Hepatocyte (in vitro differentiated cells): ENCODE measurements around the gene ST8SIA6. TPM values are rescaled to one million over a fixed set of nuclear protein-coding genes. Genes with fewer than 3 reads are reported as not detected.

ENCODE experiments used
- DNase-seq: peaks from one replicate; pipeline ENCODE4 v3.0.0-alpha.2; 2016; ENCODE audit warnings: low spot score
- H2AFZ ChIP-seq: fragments of 200-600 bp; sonication (generic); 2 replicates; pipeline ENCODE4 v1.6.0; 2016; ENCODE audit warnings: antibody characterized with exemption, mild to moderate bottlenecking
- H3K27ac ChIP-seq: fragments of 200-600 bp; sonication (generic); 2 replicates; pipeline ENCODE4 v1.5.1; 2016; ENCODE audit warnings: mild to moderate bottlenecking
- H3K27me3 ChIP-seq: fragments of 200-600 bp; sonication (generic); 2 replicates; pipeline ENCODE4 v1.6.1; 2016
- H3K36me3 ChIP-seq: fragments of 200-600 bp; sonication (generic); replicated peaks from 2 replicates; pipeline ENCODE4 v1.5.1; 2016; ENCODE audit warnings: low read depth; ENCODE audit not compliant: insufficient read depth
- H3K4me1 ChIP-seq: fragments of 200-600 bp; sonication (generic); 2 replicates; pipeline ENCODE4 v1.5.1; 2016; ENCODE audit warnings: mild to moderate bottlenecking, moderate library complexity; ENCODE audit not compliant: insufficient read depth
- H3K4me2 ChIP-seq: fragments of 200-600 bp; sonication (generic); 2 replicates; pipeline ENCODE4 v1.6.0; 2016
- H3K4me3 ChIP-seq: fragments of 200-600 bp; sonication (generic); 2 replicates; pipeline ENCODE4 v1.5.1; 2016; ENCODE audit warnings: mild to moderate bottlenecking
- H3K79me2 ChIP-seq: fragments of 200-600 bp; sonication (generic); 2 replicates; pipeline ENCODE4 v1.6.0; 2017; ENCODE audit warnings: mild to moderate bottlenecking
- H3K9me2 ChIP-seq: fragments of 200-600 bp; sonication (generic); replicated peaks from 2 replicates; pipeline ENCODE4 v1.6.0; 2017; ENCODE audit warnings: mild to moderate bottlenecking; ENCODE audit not compliant: insufficient read depth
- H3K9me3 ChIP-seq: fragments of 200-600 bp; sonication (generic); 2 replicates; pipeline ENCODE4 v1.5.1; 2016; ENCODE audit warnings: low read depth, mild to moderate bottlenecking
- H4K20me1 ChIP-seq: fragments of 200-600 bp; sonication (generic); 2 replicates; pipeline ENCODE4 v1.6.0; 2016; ENCODE audit warnings: mild to moderate bottlenecking; ENCODE audit not compliant: insufficient read depth, poor library complexity, severe bottlenecking
- CTCF ChIP-seq: fragments of 200-600 bp; sonication (generic); IDR thresholded peaks from 2 replicates; pipeline ENCODE4 v1.5.1; 2016; ENCODE audit warnings: antibody characterized with exemption, mild to moderate bottlenecking; ENCODE audit not compliant: poor library complexity
- EZH2 ChIP-seq: fragments of 200-600 bp; sonication (generic); IDR thresholded peaks from 2 replicates; pipeline ENCODE4 v1.6.1; 2016; ENCODE audit warnings: antibody characterized with exemption, mild to moderate bottlenecking, borderline replicate concordance
- EZH2phosphoT487 ChIP-seq: fragments of 200-600 bp; sonication (generic); IDR thresholded peaks from one replicate; pipeline ENCODE4 v1.6.1; 2018; ENCODE audit warnings: antibody characterized with exemption, mild to moderate bottlenecking, low read depth, moderate library complexity; ENCODE audit not compliant: unreplicated experiment, severe bottlenecking
- whole genome bisulfite sequencing: methylation state at CpG from one replicate; pipeline ENCODE4 v1.1.6; 2016; ENCODE audit warnings: low lambda C conversion rate; ENCODE audit errors: missing lambda C conversion rate; 5-methylcytosine and 5-hydroxymethylcytosine counted together
- polyA plus RNA-seq: library from polyadenylated mRNA; unstranded; fragments of >200 nt; fragmentation: Nextera tagmentation; extraction: Ambion mirVana; gene quantifications from 2 replicates; pipeline ENCODE4 v1.2.1, GENCODE V29; 2016
- total RNA-seq: library from RNA; depleted of rRNA; stranded (reverse); fragments of >200 nt; gene quantifications from 2 replicates; pipeline ENCODE4 v1.2.3, GENCODE V29; 2014

Gene ST8SIA6
- total and polyA plus RNA-seq, 2 experiments from 2014 or later: 0.10 TPM; not detected in 1

GRCh38 chr10:17375936-17376584, 78.3 kb downstream of the ST8SIA6 start:
- peak; percentile 33 for TF ChIP-seq CTCF
- TF ChIP-seq EZH2: no peak
- no peak for DNase-seq
- Histone ChIP-seq H3K9me3 (no peaks in the 10 kb centered on the region), H4K20me1 (no peaks in the 10 kb centered on the region), H3K4me3 (no peak overlapping the region), H3K27ac (no peak overlapping the region), H2AFZ (no peak overlapping the region), H3K27me3 (no peaks in the 10 kb centered on the region), H3K36me3 (no peaks in the 10 kb centered on the region), H3K4me2 (no peak overlapping the region), H3K79me2 (no peaks in the 10 kb centered on the region), H3K9me2 (no peaks in the 10 kb centered on the region), H3K4me1 (no peaks in the 10 kb centered on the region)
- WGBS: 76% methylated on average over 10 of the region's 10 CpGs

GRCh38 chr10:17368708-17369272, 85.6 kb downstream of the ST8SIA6 start:
- no peaks in the 10 kb centered on the region for H3K4me1 ChIP-seq
- 95% methylated on average over 4 of the region's 4 CpGs for WGBS
- no peaks in the 10 kb centered on the region for H3K36me3 ChIP-seq
- H3K9me3 ChIP-seq: no peaks in the 10 kb centered on the region
- H3K27me3 ChIP-seq: no peaks in the 10 kb centered on the region
- H4K20me1 ChIP-seq: no peaks in the 10 kb centered on the region
- H3K27ac ChIP-seq: no peak overlapping the region
- H3K9me2 ChIP-seq: no peaks in the 10 kb centered on the region
- no peak overlapping the region for H3K4me2 ChIP-seq
- no peak overlapping the region for H3K4me3 ChIP-seq
- TF ChIP-seq EZH2 (no peak), CTCF (no peak), EZH2phosphoT487 (no peak)
- no peak for DNase-seq
- no peaks in the 10 kb centered on the region for H3K79me2 ChIP-seq
- H2AFZ ChIP-seq: no peak overlapping the region

- Histone ChIP-seq H3K36me3 (no peaks in the 10 kb centered on the region), H3K9me2 (no peaks in the 10 kb centered on the region), H4K20me1 (no peaks in the 10 kb centered on the region), H3K4me3 (no peak overlapping the region), H3K27ac (no peak overlapping the region), H3K79me2 (no peaks in the 10 kb centered on the region), H3K9me3 (no peaks in the 10 kb centered on the region), H3K4me2 (no peak overlapping the region), H2AFZ (no peak overlapping the region), H3K4me1 (no peaks in the 10 kb centered on the region), H3K27me3 (no peaks in the 10 kb centered on the region)
- DNase-seq: no peak
- TF ChIP-seq EZH2phosphoT487 (no peak), CTCF (no peak), EZH2 (no peak)
Measured at GRCh38 chr10:17366705-17367104, 87.7 kb downstream of the ST8SIA6 start.
